ENCODE data around the gene ABLIM2. TPM values are rescaled to one million over a fixed set of nuclear protein-coding genes. Genes with fewer than 3 reads are reported as not detected.

ABLIM2 gene
- total RNA-seq, 2 experiments from 2014 or later, result 0.32 to 0.54 TPM

GRCh38 chr4:8182858-8183725, 24.5 kb upstream of the ABLIM2 start:
- no peaks in the 10 kb centered on the region for H3K9me3 Mint-ChIP-seq
- TF ChIP-seq, protein P1, sequence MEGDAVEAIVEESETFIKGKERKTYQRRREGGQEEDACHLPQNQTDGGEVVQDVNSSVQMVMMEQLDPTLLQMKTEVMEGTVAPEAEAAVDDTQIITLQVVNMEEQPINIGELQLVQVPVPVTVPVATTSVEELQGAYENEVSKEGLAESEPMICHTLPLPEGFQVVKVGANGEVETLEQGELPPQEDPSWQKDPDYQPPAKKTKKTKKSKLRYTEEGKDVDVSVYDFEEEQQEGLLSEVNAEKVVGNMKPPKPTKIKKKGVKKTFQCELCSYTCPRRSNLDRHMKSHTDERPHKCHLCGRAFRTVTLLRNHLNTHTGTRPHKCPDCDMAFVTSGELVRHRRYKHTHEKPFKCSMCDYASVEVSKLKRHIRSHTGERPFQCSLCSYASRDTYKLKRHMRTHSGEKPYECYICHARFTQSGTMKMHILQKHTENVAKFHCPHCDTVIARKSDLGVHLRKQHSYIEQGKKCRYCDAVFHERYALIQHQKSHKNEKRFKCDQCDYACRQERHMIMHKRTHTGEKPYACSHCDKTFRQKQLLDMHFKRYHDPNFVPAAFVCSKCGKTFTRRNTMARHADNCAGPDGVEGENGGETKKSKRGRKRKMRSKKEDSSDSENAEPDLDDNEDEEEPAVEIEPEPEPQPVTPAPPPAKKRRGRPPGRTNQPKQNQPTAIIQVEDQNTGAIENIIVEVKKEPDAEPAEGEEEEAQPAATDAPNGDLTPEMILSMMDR (IDR thresholded peaks at IDR 0.05), result no peak
- CTCF ChIA-PET, result no interaction called here
- H3K4me3 Mint-ChIP-seq, result no peak overlapping the region
- H3K27ac Mint-ChIP-seq, result no peak overlapping the region
- POLR2A ChIA-PET, result no interaction called here
- H3K27me3 Mint-ChIP-seq, result no peaks in the 10 kb centered on the region
- no peak for ATAC-seq
- intact Hi-C loops (cut with micrococcal nuclease), result no loop called here
- no peak for DNase-seq
- no peaks in the 10 kb centered on the region for H3K4me1 Mint-ChIP-seq (ENCODE audit: low read depth)
- H3K36me3 Mint-ChIP-seq (ENCODE audit: low read depth), result no peaks in the 10 kb centered on the region

GRCh38 chr4:8182294-8182693, 23.7 kb upstream of the ABLIM2 start:
- Mint-ChIP-seq H3K27me3 (no peaks in the 10 kb centered on the region), H3K27ac (no peak overlapping the region), H3K36me3 (ENCODE audit: low read depth) (no peaks in the 10 kb centered on the region), H3K4me1 (ENCODE audit: low read depth) (no peaks in the 10 kb centered on the region), H3K9me3 (no peaks in the 10 kb centered on the region), H3K4me3 (no peak overlapping the region)
- ChIA-PET CTCF (no interaction called here), POLR2A (no interaction called here)
- ATAC-seq, result no peak
- intact Hi-C loops (cut with micrococcal nuclease), result no loop called here
- no peak for DNase-seq
- TF ChIP-seq, protein P1 (IDR thresholded peaks at IDR 0.05), result no peak

DNA sequence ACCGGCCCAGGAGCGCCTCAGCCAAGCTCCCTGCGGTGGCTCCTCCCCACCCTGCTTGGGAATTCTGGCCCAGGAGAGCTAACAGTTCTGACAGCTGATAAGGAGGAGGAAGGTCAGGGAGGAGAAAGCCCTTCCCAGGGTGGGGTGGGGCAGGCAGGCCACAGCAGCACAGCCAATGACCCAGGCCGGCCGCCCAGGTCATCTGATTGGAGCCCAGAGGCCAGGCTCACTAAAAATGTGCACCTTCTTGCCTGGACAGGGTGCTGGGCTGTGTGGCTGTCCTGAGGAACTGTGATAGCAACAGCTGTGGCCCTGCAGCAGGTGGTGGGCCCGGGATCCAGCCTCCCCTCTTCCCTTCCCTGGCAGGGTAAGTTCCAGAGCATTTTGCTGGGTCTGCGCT, 23.2 kb upstream of the ABLIM2 start:
- H3K27ac Mint-ChIP-seq, result no peak overlapping the region
- no peak overlapping the region for H3K4me3 Mint-ChIP-seq
- ATAC-seq (no peak), DNase-seq (no peak)
- intact Hi-C loops (cut with micrococcal nuclease), result no loop called here
- POLR2A ChIA-PET, result no interaction called here
- TF ChIP-seq, protein P1 (IDR thresholded peaks at IDR 0.05), result no peak
- no peaks in the 10 kb centered on the region for H3K27me3 Mint-ChIP-seq
- no peaks in the 10 kb centered on the region for H3K9me3 Mint-ChIP-seq
- CTCF ChIA-PET, result no interaction called here
- H3K36me3 Mint-ChIP-seq (ENCODE audit: low read depth), result no peaks in the 10 kb centered on the region
- peaks cover 1% of the 10 kb centered on the region for H3K4me1 Mint-ChIP-seq (ENCODE audit: low read depth)

- no peak for DNase-seq
- CTCF ChIA-PET, result no interaction called here
- no peak overlapping the region for H3K4me3 Mint-ChIP-seq
Observed at GRCh38 chr4:8181119-8181518, 22.5 kb upstream of the ABLIM2 start.

More at GRCh38 chr4:8181119-8181518, 22.5 kb upstream of the ABLIM2 start:
- TF ChIP-seq, protein P1 (IDR thresholded peaks at IDR 0.05), result no peak
- no peaks in the 10 kb centered on the region for H3K27me3 Mint-ChIP-seq
- no peak for ATAC-seq
- intact Hi-C loops (cut with micrococcal nuclease), result no loop called here
- H3K4me1 Mint-ChIP-seq (ENCODE audit: low read depth), result peaks cover 3% of the 10 kb centered on the region
- H3K27ac Mint-ChIP-seq, result no peak overlapping the region
- POLR2A ChIA-PET, result no interaction called here
- H3K36me3 Mint-ChIP-seq (ENCODE audit: low read depth), result no peaks in the 10 kb centered on the region
- H3K9me3 Mint-ChIP-seq, result no peaks in the 10 kb centered on the region

Measured in activated CD8-positive, alpha-beta T cell treated with anti-CD3 and anti-CD28 coated beads for 36 hours (primary cell).